ENCODE measurements around the gene OR2S2.
A peak's percentile ranks its signal among the peaks of the same experiment; 100 is the strongest.

Gene OR2S2

DNA sequence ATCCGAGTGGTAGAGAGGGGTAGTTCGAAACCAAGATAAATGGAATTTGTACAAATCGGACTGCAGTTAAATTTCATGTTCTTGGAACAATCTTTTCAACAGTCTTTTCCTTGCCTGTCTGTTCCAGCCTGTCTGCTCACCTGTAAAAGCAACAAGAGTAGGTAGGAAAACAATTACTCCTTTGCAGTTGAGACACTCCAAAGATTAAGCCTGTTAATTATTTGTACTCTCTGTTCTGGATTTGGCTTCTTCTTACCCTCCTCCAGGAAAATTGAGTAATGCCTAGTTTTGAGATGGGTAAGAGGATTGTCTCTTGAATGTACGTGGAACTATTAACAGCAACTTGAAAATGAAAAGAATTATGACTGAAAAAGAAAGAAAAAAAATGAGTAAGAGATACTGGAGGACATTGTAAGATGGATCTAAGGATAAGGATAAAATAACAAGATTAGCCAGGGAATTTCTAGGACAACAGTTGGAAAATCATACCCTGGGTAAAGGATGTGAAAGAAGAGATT lies 24.3 kb downstream of the OR2S2 start:
- TF ChIP-seq POLR2A (IDR thresholded peaks at IDR 0.05; ENCODE audit: low read length) (no peak), GATA1 (IDR thresholded peaks at IDR 0.05; ENCODE audit: low read depth, low read length) (no peak)
- no peak for DNase-seq

DNA sequence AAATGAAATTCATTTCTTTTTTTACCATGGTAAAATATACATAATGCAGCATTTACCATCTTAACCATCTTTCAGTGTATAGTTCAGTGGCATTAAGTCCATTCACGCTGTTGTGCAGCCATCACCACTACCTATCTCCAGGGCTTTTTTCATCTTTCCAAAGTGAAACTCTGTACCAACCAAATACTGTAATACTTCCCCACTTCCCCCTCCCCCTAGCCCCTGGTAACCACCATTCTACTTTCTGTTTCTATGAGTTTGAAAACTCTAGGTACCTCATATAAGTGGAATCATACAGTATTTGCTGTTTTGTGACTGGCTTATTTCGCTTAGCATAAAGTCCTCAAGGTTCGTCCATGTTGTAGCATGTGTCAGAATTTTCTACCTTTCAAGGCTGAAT lies 25.2 kb downstream of the OR2S2 start:
- DNase-seq = no peak
- TF ChIP-seq GATA1 (IDR thresholded peaks at IDR 0.05; ENCODE audit: low read depth, low read length) (no peak), POLR2A (IDR thresholded peaks at IDR 0.05; ENCODE audit: low read length) (no peak)

DNA sequence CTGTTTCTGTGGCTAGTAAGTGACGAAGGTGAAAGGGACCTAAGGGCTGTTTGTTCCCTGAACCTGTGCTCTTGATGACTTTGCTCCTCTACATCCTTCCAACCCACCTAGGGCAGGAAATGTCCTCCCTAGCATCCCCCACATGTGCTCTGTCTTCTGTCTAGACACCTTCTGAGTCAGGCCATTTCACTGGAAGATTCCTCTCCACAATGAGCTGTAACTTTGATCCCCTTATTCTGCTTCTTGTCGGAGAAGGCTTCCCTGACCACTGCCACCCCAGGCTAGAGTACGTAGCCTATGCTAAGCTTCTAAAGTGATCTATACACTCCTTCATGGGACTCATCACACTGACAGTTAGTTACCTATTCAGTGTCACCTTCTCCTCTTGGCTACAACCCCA lies 27.0 kb downstream of the OR2S2 start:
- DNase-seq = no peak
- TF ChIP-seq GATA1 (IDR thresholded peaks at IDR 0.05; ENCODE audit: low read depth, low read length) = no peak
- no peak for TF ChIP-seq POLR2A (IDR thresholded peaks at IDR 0.05; ENCODE audit: low read length)

DNA sequence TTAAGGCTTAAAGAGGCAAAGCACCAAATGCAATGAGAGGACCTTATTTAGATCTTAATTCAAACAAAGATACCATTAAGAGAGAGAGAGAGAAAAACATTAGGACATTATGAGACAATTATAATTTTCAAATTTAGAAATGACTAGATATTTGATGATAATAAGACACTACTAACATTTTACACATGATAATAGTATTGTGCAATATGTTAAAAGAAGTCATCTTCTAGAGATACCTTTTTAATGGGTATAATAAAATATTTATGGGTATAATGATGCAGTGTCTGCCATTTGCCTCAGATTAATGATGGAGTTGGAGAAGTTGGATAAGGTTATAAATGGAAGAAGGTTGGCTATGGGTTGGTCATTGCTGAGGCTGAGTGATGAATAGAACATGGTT lies 27.4 kb downstream of the OR2S2 start:
- no peak for TF ChIP-seq GATA1 (IDR thresholded peaks at IDR 0.05; ENCODE audit: low read depth, low read length)
- no peak for TF ChIP-seq POLR2A (IDR thresholded peaks at IDR 0.05; ENCODE audit: low read length)
- no peak for DNase-seq

DNA sequence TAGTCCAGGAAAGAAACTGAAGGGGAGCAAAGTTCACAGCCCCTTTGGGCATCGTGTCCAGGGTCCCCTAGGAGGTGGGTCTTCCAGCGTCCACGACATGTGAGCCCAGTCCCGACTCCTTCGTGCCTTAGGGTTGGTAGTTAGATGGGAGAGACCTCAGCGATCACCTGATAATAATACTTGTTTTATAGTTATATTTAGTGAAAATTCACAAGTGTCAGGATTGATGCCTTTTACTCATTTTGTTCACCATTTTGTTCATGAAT lies 28.6 kb downstream of the OR2S2 start:
- DNase-seq = no peak

DNA sequence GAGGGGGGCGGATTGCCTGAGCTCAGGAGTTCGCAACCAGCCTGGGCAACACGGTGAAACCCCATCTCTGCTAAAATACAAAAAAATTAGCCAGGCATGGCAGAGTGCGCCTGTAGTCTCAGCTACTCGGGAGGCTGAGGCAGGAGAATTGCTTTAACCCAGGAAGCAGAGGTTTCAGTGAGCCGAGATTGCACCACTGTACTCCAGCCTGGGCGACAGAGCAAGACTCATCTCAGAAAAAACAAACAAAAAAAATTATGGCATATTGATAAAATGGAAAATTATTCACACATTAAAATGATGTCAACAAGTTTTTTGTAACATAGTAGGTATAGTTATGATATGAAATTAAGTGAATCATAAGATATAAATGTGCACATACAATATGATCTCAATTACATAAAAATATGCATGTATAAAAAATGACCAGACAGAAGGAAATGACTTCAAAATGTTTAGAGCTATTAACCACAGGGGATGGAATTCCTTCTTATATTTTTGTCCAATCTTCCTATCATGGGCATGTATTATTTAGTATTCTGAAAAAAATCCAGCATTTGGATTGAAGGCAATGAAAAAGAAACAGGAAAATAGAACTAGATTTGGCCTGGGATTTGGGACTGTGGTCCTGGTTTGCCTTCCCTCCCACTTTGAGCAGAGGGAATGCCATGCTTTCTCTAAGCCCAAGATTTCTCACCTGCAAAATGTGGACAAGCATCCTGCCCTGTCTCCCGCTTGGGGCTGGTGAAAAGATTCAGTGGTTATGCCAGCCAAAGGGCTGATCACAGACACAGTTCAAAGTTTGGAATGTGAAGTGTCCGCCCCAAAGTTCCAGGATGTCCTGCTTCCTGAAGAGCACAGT lies 29.1 kb downstream of the OR2S2 start:
- no peak for DNase-seq
- TF ChIP-seq POLR2A (IDR thresholded peaks at IDR 0.05; ENCODE audit: low read length) (no peak), GATA1 (IDR thresholded peaks at IDR 0.05; ENCODE audit: low read depth, low read length) (no peak)

More for the DNA sequence above, 28.6 kb downstream of the OR2S2 start:
- TF ChIP-seq GATA1 (IDR thresholded peaks at IDR 0.05; ENCODE audit: low read depth, low read length) (no peak), POLR2A (IDR thresholded peaks at IDR 0.05; ENCODE audit: low read length) (no peak)

DNA sequence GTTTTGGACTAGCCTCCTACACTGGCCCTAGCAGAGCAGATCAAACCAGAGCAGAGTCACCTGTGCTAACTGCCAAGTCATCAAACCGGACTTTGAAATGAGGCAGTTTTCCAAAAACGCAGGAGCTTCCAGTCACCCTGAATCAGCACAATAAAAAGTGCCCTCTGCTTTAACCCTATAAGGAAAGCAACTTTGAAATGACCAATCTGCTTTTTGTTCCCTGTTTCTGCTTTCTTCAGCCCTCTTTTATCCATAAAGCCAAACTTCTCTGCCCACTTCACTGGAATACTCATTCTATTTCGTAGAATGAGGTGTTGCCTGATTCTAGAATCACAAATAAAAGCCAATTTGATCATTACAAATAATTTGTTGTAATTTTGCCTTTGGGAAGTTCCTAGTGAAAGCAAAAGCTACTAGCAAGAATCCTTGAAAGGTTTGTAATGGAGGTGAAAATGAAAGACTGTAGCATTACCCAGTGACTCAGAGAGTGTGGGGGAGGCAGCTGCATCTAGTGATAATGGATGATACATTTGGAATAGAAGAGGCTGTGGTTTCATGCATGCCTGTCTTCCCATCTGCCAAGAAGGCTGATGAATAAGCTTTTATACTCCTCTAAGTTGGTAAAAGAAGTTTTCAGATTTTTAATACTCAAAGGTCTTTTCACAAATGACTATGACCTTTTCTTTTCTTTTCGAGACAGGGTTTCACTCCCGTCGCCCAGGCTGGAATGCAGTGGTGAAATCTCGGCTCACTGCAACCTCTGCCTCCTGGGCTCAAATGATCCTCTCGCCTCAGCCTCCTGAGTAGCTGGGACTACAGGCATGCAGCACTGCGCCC lies 33.8 kb downstream of the OR2S2 start:
- DNase-seq = peak; percentile 75 to 87
- no peak for TF ChIP-seq POLR2A (IDR thresholded peaks at IDR 0.05; ENCODE audit: low read length)
- no peak for TF ChIP-seq GATA1 (IDR thresholded peaks at IDR 0.05; ENCODE audit: low read depth, low read length)

DNA sequence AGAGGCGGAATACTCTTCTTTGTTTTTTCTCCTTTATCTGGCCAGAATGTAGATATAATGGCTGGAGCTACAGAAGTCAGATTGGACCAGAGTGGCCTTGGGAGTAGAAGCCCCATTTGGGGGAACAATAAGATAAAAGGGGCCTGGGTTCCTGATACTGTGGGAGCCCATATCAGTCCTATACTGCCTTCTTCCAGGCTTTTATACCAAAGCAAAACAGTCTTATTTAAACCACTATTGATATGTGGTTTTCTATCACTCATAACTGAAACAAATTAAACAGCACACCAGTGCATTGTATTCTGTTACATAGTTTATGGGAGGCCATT lies 34.4 kb downstream of the OR2S2 start:
- TF ChIP-seq POLR2A (IDR thresholded peaks at IDR 0.05; ENCODE audit: low read length) = no peak
- no peak for TF ChIP-seq GATA1 (IDR thresholded peaks at IDR 0.05; ENCODE audit: low read depth, low read length)
- no peak for DNase-seq

DNA sequence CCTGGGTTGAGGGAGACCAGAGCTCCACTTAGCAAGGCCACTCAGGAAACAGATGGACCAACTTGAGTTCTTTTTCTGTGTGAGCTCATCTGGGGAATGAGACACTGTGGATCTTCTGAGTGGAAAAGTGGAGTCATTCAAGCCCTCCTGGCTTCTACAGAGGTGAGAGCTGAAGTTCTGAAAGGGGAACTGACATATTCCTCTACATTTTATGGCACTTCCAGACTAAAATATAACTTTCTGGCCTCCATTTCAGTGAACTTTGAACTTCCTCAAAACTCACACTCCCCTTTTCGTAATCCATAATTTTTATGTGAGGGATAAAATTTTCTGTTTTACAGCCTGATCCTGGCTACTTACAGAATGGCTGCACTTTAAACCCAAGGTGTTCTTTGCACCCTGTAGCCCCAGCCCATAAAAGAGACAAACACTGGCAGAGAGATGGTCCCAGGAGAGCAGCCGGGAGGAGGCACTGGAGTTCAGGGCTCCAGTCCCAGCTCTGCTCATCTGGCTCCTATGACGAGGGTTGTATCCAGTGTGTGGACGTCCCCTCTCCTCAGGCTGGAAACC lies 37.8 kb downstream of the OR2S2 start:
- no peak for DNase-seq
- TF ChIP-seq POLR2A (IDR thresholded peaks at IDR 0.05; ENCODE audit: low read length) (no peak), GATA1 (IDR thresholded peaks at IDR 0.05; ENCODE audit: low read depth, low read length) (no peak)

DNA sequence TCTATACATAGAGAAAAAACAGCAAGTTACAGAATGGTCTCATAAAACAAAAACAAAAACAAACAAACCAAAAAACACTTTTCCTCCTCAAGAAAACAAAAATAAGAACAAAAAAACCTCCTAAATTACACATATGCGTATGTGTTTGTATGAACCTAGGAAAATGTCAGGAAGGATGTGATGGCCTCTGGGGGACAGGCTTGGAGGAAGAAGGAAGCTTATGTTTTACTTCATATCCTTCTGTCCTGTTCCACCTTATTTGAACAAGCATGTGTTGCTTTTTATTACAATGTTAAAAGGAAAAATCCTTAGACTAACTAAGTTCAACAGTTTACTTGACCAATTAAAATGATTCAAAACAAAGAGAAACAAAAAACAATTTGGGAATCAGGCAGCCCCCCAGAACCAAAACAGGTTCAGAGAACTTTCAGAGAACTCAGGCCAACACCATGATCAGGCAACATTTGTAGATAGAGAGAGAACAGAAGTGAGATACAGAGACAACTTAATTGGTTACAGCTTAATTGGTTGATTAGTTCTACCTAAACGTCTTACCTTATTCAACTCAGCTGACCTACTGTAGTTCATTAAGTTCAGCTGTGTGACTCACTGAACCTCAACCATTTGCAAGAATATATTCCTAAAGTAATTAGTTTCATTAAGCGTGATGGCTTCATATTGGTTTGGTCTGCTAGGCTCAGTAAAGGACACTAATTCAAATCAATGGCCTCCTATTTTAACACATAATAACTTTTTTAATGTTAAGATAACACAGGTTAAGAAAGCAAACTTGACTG lies 38.5 kb downstream of the OR2S2 start:
- peak in 1 of 2 experiments; percentile 31 for DNase-seq
- TF ChIP-seq GATA1 (IDR thresholded peaks at IDR 0.05; ENCODE audit: low read depth, low read length) (no peak), POLR2A (IDR thresholded peaks at IDR 0.05; ENCODE audit: low read length) (no peak)

DNA sequence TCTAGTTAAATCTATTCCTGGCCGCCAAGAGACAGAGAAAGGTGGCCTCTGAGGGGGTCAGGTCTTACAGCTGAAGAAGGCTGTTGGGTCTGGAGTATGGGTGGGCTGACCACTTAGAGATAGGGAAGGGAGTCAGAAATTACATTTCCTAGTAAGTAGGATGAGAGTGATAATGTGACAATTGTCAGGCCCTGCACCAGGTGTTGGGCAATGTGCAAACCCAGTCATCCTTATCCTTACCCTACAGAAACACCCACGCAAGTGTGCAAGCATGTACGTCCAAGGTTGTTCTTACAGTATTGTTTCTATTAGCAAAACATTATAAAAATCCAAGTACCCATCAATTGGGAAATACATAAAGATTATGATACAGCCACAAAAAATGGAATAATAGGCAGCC lies 39.2 kb downstream of the OR2S2 start:
- DNase-seq = no peak
- TF ChIP-seq POLR2A (IDR thresholded peaks at IDR 0.05; ENCODE audit: low read length) = no peak
- TF ChIP-seq GATA1 (IDR thresholded peaks at IDR 0.05; ENCODE audit: low read depth, low read length) = no peak

DNA sequence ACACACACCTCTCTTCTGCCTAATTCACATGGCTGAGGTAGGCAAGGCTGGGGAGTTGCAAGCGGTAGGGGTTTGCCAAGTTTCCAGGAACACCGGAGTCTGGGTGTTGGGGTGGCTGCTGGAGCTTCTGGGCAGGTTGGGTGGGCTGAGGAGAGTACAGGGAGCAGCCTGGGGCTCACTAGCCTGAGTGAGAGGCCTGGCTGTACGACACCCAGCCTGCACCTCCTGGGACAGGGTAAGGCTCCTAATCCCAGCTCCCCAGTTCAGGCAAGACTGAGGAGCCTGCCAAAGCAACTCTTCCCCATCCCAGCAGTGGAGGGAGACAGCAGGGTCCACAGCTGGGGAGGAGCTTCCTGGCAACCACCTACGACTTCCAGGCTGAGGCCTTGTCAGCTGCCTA lies 40.7 kb downstream of the OR2S2 start:
- no peak for DNase-seq
- TF ChIP-seq GATA1 (IDR thresholded peaks at IDR 0.05; ENCODE audit: low read depth, low read length) (no peak), POLR2A (IDR thresholded peaks at IDR 0.05; ENCODE audit: low read length) (no peak)

DNA sequence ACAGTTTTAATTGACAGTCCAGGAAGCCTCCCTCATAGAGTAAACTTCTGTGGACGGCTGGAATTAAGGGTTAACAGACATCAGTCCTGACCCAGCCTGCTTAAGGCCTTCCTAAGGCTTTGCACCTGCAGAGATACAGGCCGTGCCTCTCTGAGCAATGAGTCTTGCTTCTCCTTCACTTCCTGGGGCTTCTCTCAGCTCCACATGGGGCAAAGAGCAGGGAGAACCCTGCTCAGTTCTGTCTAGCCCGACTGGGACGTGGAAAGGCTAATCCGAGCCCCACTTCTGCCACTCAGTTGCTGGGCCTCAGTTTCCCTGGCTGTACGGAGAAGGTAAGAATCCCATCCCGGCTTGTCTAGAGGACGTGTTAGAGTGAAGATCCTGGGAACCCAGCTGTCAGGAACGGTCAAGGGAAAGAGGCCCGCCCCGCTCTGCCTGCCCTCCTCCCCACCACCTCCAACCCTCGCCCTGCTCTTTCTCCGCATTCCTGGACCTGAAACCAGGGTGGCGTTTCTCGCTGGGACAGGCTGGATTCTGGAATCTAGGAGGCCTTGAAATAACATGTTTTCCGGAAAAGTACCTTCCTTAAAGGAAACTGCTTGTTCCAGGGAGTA lies 42.2 kb downstream of the OR2S2 start:
- TF ChIP-seq GATA1 (IDR thresholded peaks at IDR 0.05; ENCODE audit: low read depth, low read length) = no peak
- no peak for TF ChIP-seq POLR2A (IDR thresholded peaks at IDR 0.05; ENCODE audit: low read length)
- DNase-seq = no peak
